Prostate gland (tissue), 2 donors: ENCODE results near the gene SETBP1. TPM values are rescaled to one million over a fixed set of nuclear protein-coding genes. Genes with fewer than 3 reads are reported as not detected.
A peak's percentile ranks its signal among the peaks of the same experiment; 100 is the strongest.

Experiments
- DNase-seq: peaks from one replicate; pipeline ENCODE4 v3.0.0-alpha.2; 2019; ENCODE audit warnings: low spot score
- H3K27ac ChIP-seq, 2 donors: fragments of 200-600 bp; sonication (generic); 2 replicates each; pipeline ENCODE4 v1.5.1; 2017 to 2019
- H3K27me3 ChIP-seq: fragments of 200-600 bp; sonication (generic); replicated peaks from 2 replicates; pipeline ENCODE4 v1.5.1; 2019; ENCODE audit not compliant: insufficient read depth
- H3K36me3 ChIP-seq, 2 donors: fragments of 200-600 bp; sonication (generic); 1 replicate in 1 of 2; 2 replicates in 1 of 2; pipeline versions ENCODE4 v1.5.1 to v1.8.1; 2017 to 2019
- H3K4me1 ChIP-seq: fragments of 200-600 bp; sonication (generic); replicated peaks from 2 replicates; pipeline ENCODE4 v1.5.1; 2019
- H3K4me3 ChIP-seq, 2 donors: fragments of 200-600 bp; sonication (generic); 2 replicates each; pipeline ENCODE4 v1.5.1; 2017 to 2019
- H3K9me3 ChIP-seq: fragments of 200-600 bp; sonication (generic); 2 replicates; pipeline ENCODE4 v1.5.1; 2017
- POLR2A ChIP-seq: fragments of 450-650 bp; IDR thresholded peaks from one replicate; pipeline ENCODE4 v1.6.1; 2016; ENCODE audit warnings: antibody characterized with exemption, mild to moderate bottlenecking
- POLR2AphosphoS5 ChIP-seq: sonication (generic); formaldehyde crosslinking; IDR thresholded peaks from one replicate; pipeline ENCODE4 v1.6.1; 2017; ENCODE audit warnings: antibody characterized with exemption
- WGBS: methylation state at CpG from one replicate; pipeline ENCODE4 v1.1.5; 2018; 5-methylcytosine and 5-hydroxymethylcytosine counted together
- intact Hi-C: fragments of 100-400 bp; cut with DNase I; formaldehyde crosslinking; loops from one replicate; pipeline ENCODE4 v1.14.2; 2022
- total RNA-seq, 2 donors: library from RNA; depleted of rRNA; stranded (reverse); fragments of >200 nt; gene quantifications; one replicate each; pipeline ENCODE4 v1.1.0, GENCODE V29; 2016
- TF ChIP-seq, protein P1 (sequence below), 4 experiments: fragments of 200-600 bp in 2 of 4; fragments of 450-650 bp in 2 of 4; sonication (generic) in 2 of 4; IDR thresholded peaks; 1 replicate in 3 of 4; 2 replicates in 1 of 4; pipeline ENCODE4 v1.5.1; 2016 to 2019; ENCODE audit warnings: antibody characterized with exemption in 4 of 4, mild to moderate bottlenecking in 2 of 4, moderate library complexity in 2 of 4

The SETBP1 gene
- total RNA-seq, 2 donors from 2014 or later: 28.4 to 45.1 TPM

GRCh38 chr18:44737623-44738022, 56.9 kb downstream of the SETBP1 start:
- no peaks in the 10 kb centered on the region for H3K36me3 ChIP-seq
- H3K4me3 ChIP-seq: no peak overlapping the region
- DNase-seq: no peak
- peaks cover 5% of the 10 kb centered on the region for H3K4me1 ChIP-seq
- TF ChIP-seq POLR2A (no peak), POLR2AphosphoS5 (no peak)
- TF ChIP-seq, protein P1, sequence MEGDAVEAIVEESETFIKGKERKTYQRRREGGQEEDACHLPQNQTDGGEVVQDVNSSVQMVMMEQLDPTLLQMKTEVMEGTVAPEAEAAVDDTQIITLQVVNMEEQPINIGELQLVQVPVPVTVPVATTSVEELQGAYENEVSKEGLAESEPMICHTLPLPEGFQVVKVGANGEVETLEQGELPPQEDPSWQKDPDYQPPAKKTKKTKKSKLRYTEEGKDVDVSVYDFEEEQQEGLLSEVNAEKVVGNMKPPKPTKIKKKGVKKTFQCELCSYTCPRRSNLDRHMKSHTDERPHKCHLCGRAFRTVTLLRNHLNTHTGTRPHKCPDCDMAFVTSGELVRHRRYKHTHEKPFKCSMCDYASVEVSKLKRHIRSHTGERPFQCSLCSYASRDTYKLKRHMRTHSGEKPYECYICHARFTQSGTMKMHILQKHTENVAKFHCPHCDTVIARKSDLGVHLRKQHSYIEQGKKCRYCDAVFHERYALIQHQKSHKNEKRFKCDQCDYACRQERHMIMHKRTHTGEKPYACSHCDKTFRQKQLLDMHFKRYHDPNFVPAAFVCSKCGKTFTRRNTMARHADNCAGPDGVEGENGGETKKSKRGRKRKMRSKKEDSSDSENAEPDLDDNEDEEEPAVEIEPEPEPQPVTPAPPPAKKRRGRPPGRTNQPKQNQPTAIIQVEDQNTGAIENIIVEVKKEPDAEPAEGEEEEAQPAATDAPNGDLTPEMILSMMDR (IDR thresholded peaks at IDR 0.05): no peak
- H3K9me3 ChIP-seq: no peaks in the 10 kb centered on the region
- H3K27ac ChIP-seq: no peak overlapping the region
- no peaks in the 10 kb centered on the region for H3K27me3 ChIP-seq
- 90% methylated on average over 3 of the region's 3 CpGs for WGBS
- intact Hi-C loops: no loop called here

DNA sequence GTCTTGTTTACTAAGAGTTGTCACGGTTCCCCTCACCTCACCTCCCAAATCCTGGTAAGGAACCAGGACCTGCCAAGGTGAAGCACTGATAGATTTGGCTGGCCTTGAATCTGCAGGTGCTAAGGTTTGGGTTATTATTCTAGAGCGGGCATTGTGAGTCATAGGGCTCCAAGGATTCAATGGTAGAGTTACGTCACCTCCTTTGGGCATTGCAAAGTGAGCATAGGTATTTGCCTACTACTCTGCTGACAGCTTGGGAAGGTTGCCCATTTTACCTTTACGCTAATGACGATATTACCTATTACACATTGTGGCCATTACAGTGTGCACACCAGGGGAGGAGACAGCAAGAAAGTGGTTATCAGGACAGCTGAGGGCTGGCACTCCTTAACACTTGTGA, 59.3 kb downstream of the SETBP1 start:
- Histone ChIP-seq H3K27ac (no peak overlapping the region), H3K27me3 (no peaks in the 10 kb centered on the region), H3K9me3 (no peaks in the 10 kb centered on the region), H3K4me3 (no peak overlapping the region), H3K4me1 (no peaks in the 10 kb centered on the region), H3K36me3 (no peaks in the 10 kb centered on the region)
- intact Hi-C loops: no loop called here
- DNase-seq: no peak
- WGBS: 79% methylated on average over 5 of the region's 5 CpGs
- TF ChIP-seq POLR2AphosphoS5 (no peak), POLR2A (no peak)
- TF ChIP-seq, protein P1 (IDR thresholded peaks at IDR 0.05): no peak

- no peaks in the 10 kb centered on the region for H3K27me3 ChIP-seq
- no peaks in the 10 kb centered on the region for H3K9me3 ChIP-seq
- intact Hi-C loops: no loop called here
- no peak overlapping the region for H3K4me3 ChIP-seq
- WGBS: 79% methylated on average over 2 of the region's 2 CpGs
- TF ChIP-seq, protein P1 (IDR thresholded peaks at IDR 0.05): no peak
- no peak for TF ChIP-seq POLR2AphosphoS5
- H3K27ac ChIP-seq: no peak overlapping the region
- no peaks in the 10 kb centered on the region for H3K36me3 ChIP-seq
- no peaks in the 10 kb centered on the region for H3K4me1 ChIP-seq
- DNase-seq: no peak
Measured at GRCh38 chr18:44741085-44741484, 60.4 kb downstream of the SETBP1 start.

DNA sequence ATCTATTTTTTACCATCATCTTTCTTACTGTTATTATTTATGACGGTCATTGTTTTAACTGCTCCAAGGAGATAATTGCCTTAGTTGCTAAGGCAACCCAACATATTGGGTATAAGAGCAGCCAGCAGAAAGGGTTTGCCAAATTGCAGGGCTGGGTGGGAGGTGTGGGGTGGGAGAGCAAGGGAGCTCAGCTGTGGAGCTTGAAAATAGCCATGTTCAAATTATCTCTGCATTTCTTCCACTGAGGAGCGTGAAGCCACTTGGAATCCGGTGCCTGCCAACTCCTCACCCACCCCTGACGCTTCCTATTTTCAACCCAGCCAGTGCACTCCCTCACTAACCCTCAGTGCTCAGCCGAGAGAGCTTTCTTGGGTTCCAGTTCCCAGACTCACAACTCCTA, 60.8 kb downstream of the SETBP1 start:
- 75% methylated on average over 5 of the region's 5 CpGs for WGBS
- Histone ChIP-seq H3K36me3 (no peaks in the 10 kb centered on the region), H3K4me1 (no peaks in the 10 kb centered on the region), H3K27me3 (no peaks in the 10 kb centered on the region), H3K9me3 (no peaks in the 10 kb centered on the region), H3K4me3 (no peak overlapping the region), H3K27ac (no peak overlapping the region)
- no peak for DNase-seq
- intact Hi-C loops: no loop called here
- TF ChIP-seq POLR2AphosphoS5 (no peak), POLR2A (no peak)
- TF ChIP-seq, protein P1 (IDR thresholded peaks at IDR 0.05): no peak

DNA sequence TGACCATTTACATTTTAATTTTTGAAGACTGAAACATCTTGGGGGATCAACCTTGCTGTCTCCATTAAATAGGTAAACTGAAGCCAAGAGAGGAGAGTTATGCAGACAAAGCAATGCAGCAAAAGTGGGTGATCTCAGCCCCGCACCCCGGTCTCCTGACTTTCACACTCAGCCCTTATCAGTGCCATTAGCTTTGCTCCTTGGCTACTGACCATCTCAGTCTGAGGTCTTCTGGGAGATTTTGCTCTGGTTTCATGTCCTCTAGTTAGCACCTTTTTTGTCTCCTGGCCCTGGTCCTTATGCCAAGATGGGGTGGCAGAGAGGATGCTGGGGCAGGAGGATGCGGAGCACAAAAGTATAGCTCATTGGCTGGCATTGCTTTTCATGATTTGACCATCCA, 61.4 kb downstream of the SETBP1 start:
- intact Hi-C loops: no loop called here
- TF ChIP-seq POLR2AphosphoS5 (no peak), POLR2A (no peak)
- TF ChIP-seq, protein P1 (IDR thresholded peaks at IDR 0.05): no peak
- Histone ChIP-seq H3K4me3 (no peak overlapping the region), H3K4me1 (no peaks in the 10 kb centered on the region), H3K9me3 (no peaks in the 10 kb centered on the region), H3K27ac (peak overlapping the region in 1 of 2 donors; percentile 14), H3K27me3 (no peaks in the 10 kb centered on the region), H3K36me3 (no peaks in the 10 kb centered on the region)
- DNase-seq: no peak
- WGBS: 95% methylated on average over 3 of the region's 3 CpGs
